ENCODE measurements around the gene IL1R2.

The IL1R2 gene

GRCh38 chr2:102040229-102040628 lies 48.5 kb downstream of the IL1R2 start:
- FAIRE-seq (no peak), DNase-seq (ENCODE audit: insufficient read length) (no peak)
- no peak for TF ChIP-seq POLR2AphosphoS5 (IDR thresholded peaks at IDR 0.05; ENCODE audit: low read depth, low read length)
- TF ChIP-seq TAF1 (IDR thresholded peaks at IDR 0.05; ENCODE audit: borderline replicate concordance, low read depth, low read length), result no peak
- TF ChIP-seq POLR2A (IDR thresholded peaks at IDR 0.05; ENCODE audit: low read depth, low read length), result no peak

- no peak for FAIRE-seq
- no peak for DNase-seq (ENCODE audit: insufficient read length)
- TF ChIP-seq POLR2A (IDR thresholded peaks at IDR 0.05; ENCODE audit: low read depth, low read length), result no peak
- TF ChIP-seq POLR2AphosphoS5 (IDR thresholded peaks at IDR 0.05; ENCODE audit: low read depth, low read length), result no peak
- no peak for TF ChIP-seq TAF1 (IDR thresholded peaks at IDR 0.05; ENCODE audit: borderline replicate concordance, low read depth, low read length)
Observed at GRCh38 chr2:102041351-102041750, 49.6 kb downstream of the IL1R2 start.

DNA sequence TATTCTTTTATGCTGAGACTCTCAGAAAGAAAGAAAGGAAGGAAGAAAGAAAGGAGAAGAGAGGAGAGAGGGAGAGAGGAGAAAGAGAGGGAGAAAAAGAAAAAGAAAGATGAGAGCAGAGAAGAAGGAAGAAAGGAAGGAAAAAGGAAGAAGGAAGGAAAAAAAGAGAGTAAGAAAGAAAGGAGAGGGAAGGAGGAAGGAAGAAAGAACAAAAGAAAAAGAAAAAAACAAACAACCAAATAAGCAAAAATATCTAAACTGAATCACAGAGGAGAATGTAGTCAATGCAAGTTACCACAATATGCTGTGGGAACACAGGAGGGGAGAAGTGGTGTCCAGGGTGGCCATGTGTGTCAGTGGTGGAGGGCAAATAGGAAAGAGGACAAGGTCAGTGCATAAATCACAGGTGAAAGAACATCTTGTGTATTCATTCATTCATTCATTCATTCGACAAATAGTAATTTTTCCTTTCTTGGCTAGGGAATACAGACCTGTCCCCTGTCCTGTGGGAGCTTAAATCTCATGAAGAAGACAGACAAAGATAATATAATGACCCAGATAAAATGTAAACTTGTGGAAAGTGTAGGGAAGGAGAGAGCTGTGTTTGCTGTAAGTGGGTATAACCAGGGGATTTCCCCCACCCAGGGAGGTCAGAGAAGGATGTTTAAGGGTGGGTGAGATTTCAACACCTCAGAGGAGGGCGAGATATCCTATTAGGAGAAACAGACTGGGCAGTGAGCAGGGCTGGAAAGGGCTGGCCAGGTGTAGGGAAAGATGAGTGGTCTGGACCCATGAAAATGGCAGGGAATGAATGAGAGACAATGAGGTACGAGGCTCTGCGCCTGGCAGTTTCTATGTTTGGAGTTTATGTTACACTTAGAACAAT lies 50.7 kb downstream of the IL1R2 start:
- no peak for TF ChIP-seq POLR2AphosphoS5 (IDR thresholded peaks at IDR 0.05; ENCODE audit: low read depth, low read length)
- no peak for TF ChIP-seq TAF1 (IDR thresholded peaks at IDR 0.05; ENCODE audit: borderline replicate concordance, low read depth, low read length)
- no peak for TF ChIP-seq POLR2A (IDR thresholded peaks at IDR 0.05; ENCODE audit: low read depth, low read length)
- FAIRE-seq, result no peak
- no peak for DNase-seq (ENCODE audit: insufficient read length)

DNA sequence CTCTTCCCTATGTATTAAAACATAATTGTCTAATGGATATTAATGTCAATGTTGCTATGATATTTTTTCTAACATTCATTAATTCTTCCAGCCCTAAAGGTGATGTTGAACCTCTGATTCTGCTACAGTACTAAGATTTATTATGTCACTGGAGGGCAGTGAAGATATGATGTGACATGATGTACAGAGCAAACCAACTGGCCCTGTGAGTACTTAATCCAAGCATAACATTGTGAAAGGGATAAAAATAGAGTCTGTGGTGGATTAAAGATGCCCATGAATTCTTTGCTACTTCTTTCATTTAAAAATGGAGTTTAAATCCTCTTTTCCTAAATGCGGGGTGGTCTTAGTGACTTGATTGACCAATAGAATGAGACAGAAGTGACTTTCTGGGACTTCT lies 51.8 kb downstream of the IL1R2 start:
- DNase-seq (ENCODE audit: insufficient read length), result no peak

GRCh38 chr2:102044235-102044896 lies 52.6 kb downstream of the IL1R2 start:
- DNase-seq (ENCODE audit: insufficient read length), result no peak
- no peak for TF ChIP-seq POLR2A (IDR thresholded peaks at IDR 0.05; ENCODE audit: low read depth, low read length)
- TF ChIP-seq TAF1 (IDR thresholded peaks at IDR 0.05; ENCODE audit: borderline replicate concordance, low read depth, low read length), result no peak
- TF ChIP-seq POLR2AphosphoS5 (IDR thresholded peaks at IDR 0.05; ENCODE audit: low read depth, low read length), result no peak

More for the DNA sequence above, 51.8 kb downstream of the IL1R2 start:
- FAIRE-seq, result no peak
- no peak for TF ChIP-seq TAF1 (IDR thresholded peaks at IDR 0.05; ENCODE audit: borderline replicate concordance, low read depth, low read length)
- no peak for TF ChIP-seq POLR2A (IDR thresholded peaks at IDR 0.05; ENCODE audit: low read depth, low read length)
- no peak for TF ChIP-seq POLR2AphosphoS5 (IDR thresholded peaks at IDR 0.05; ENCODE audit: low read depth, low read length)

GRCh38 chr2:102044967-102045489 lies 53.3 kb downstream of the IL1R2 start:
- DNase-seq (ENCODE audit: insufficient read length) (no peak), FAIRE-seq (no peak)
- TF ChIP-seq POLR2AphosphoS5 (IDR thresholded peaks at IDR 0.05; ENCODE audit: low read depth, low read length) (no peak), TAF1 (IDR thresholded peaks at IDR 0.05; ENCODE audit: borderline replicate concordance, low read depth, low read length) (no peak), POLR2A (IDR thresholded peaks at IDR 0.05; ENCODE audit: low read depth, low read length) (no peak)

More at GRCh38 chr2:102044235-102044896, 52.6 kb downstream of the IL1R2 start:
- FAIRE-seq, result no peak

DNA sequence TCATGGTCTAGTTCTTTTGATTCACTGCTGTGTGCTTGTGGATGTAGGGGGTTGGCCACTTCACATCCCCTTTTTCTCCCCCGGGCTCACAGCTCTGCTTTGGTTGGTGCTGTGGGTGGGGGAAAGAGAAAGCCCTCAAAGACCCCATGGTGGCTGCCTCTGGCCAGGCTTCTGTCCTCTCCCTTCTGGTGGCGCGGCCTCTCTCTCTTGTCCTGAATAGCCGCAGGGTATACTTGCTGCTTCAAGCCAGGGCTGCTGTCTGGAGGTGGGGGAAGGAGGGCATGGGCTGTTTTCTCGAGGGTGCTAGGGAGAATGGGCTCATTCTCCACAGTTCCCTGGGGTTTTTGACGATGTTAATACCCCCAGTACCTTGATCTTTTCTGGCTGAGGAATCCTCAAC lies 53.9 kb downstream of the IL1R2 start:
- DNase-seq (ENCODE audit: insufficient read length) (no peak), FAIRE-seq (no peak)
- no peak for TF ChIP-seq TAF1 (IDR thresholded peaks at IDR 0.05; ENCODE audit: borderline replicate concordance, low read depth, low read length)
- TF ChIP-seq POLR2AphosphoS5 (IDR thresholded peaks at IDR 0.05; ENCODE audit: low read depth, low read length), result no peak
- TF ChIP-seq POLR2A (IDR thresholded peaks at IDR 0.05; ENCODE audit: low read depth, low read length), result no peak

DNA sequence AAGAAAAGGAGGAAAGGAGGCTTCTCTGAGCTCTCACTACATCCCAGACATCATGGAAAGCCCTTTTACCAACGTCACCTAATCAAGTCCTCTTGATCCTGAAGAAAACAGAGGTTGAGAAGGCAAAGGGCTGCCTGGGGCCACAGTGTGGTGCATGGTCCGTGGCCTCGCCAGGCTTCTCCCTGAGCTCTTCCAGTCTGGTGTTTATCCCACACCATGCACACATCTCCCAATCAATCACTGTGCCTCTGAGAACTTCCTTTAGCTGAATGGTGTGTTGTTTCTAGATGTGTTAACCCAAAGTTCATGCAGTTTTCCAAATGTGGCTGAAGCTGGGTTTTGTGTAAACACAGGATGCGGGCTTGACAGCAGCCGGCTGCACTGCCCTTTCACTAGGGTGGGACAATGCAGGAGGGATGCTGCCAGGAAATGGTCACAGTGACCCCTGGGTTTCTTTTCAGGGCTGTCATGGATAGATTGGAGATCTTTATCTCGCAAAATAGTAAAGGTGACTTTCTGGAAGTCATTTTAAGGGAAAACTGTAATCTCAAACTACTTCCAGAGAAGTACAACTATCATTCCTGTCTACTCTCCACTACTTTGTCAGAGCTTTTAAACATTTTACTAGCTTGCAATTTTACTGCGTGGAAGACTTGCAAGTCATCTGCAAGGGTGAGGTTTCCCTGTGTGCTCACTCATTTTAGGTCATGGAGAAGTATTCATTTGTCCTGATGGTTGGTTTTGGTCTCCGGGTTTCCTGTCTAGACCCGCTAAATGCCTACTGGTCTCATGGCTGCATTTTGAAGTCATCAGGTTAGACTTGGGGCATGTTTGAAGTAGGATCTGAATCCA lies 54.6 kb downstream of the IL1R2 start:
- DNase-seq (ENCODE audit: insufficient read length), result no peak
- no peak for FAIRE-seq
- TF ChIP-seq TAF1 (IDR thresholded peaks at IDR 0.05; ENCODE audit: borderline replicate concordance, low read depth, low read length), result no peak
- TF ChIP-seq POLR2A (IDR thresholded peaks at IDR 0.05; ENCODE audit: low read depth, low read length), result no peak
- TF ChIP-seq POLR2AphosphoS5 (IDR thresholded peaks at IDR 0.05; ENCODE audit: low read depth, low read length), result no peak

- FAIRE-seq (no peak), DNase-seq (ENCODE audit: insufficient read length) (no peak)
- TF ChIP-seq POLR2A (IDR thresholded peaks at IDR 0.05; ENCODE audit: low read depth, low read length) (no peak), POLR2AphosphoS5 (IDR thresholded peaks at IDR 0.05; ENCODE audit: low read depth, low read length) (no peak), TAF1 (IDR thresholded peaks at IDR 0.05; ENCODE audit: borderline replicate concordance, low read depth, low read length) (no peak)
Observed at GRCh38 chr2:102048465-102048864, 56.7 kb downstream of the IL1R2 start.

GRCh38 chr2:102049756-102050443 lies 58.1 kb downstream of the IL1R2 start:
- TF ChIP-seq POLR2AphosphoS5 (IDR thresholded peaks at IDR 0.05; ENCODE audit: low read depth, low read length) (no peak), TAF1 (IDR thresholded peaks at IDR 0.05; ENCODE audit: borderline replicate concordance, low read depth, low read length) (no peak), POLR2A (IDR thresholded peaks at IDR 0.05; ENCODE audit: low read depth, low read length) (no peak)
- DNase-seq (ENCODE audit: insufficient read length), result no peak
- FAIRE-seq, result no peak

Measured in GM12892 (cell line).